Spleen (tissue), 11 donors: ENCODE results near the gene SIPA1L3. TPM values are rescaled to one million over a fixed set of nuclear protein-coding genes. Genes with fewer than 3 reads are reported as not detected.

ENCODE experiments used
- DNase-seq: peaks from one replicate; pipeline ENCODE4 v3.0.0-alpha.2; 2020
- H3K27ac ChIP-seq, 8 donors: fragments of 200-600 bp; sonication (generic) in 7 of 8; 1 replicate in 4 of 8; 2 replicates in 4 of 8; pipeline versions ENCODE4 v1.5.0 to v1.8.0; 2016 to 2021; ENCODE audit warnings: inconsistent platforms in 4 of 8, mild to moderate bottlenecking in 4 of 8, moderate library complexity in 1 of 8
- H3K27me3 ChIP-seq, 7 donors: fragments of 200-600 bp; sonication (generic) in 6 of 7; replicated peaks in 1 of 7; 1 replicate in 4 of 7; 2 replicates in 3 of 7; pipeline versions ENCODE4 v1.5.0 to v1.8.0; 2016 to 2021; ENCODE audit warnings: inconsistent platforms in 3 of 7, mild to moderate bottlenecking in 1 of 7
- H3K36me3 ChIP-seq, 6 donors: fragments of 200-600 bp; sonication (generic) in 5 of 6; 1 replicate in 4 of 6; 2 replicates in 2 of 6; pipeline versions ENCODE4 v1.5.0 to v1.8.0; 2016 to 2021; ENCODE audit warnings: inconsistent platforms in 2 of 6
- H3K4me1 ChIP-seq, 6 donors: fragments of 200-600 bp; sonication (generic) in 5 of 6; 1 replicate in 3 of 6; 2 replicates in 3 of 6; pipeline versions ENCODE4 v1.5.0 to v1.8.0; 2016 to 2021; ENCODE audit warnings: inconsistent platforms in 3 of 6
- H3K4me3 ChIP-seq, 8 donors: fragments of 200-600 bp; sonication (generic) in 7 of 8; 1 replicate in 4 of 8; 2 replicates in 4 of 8; pipeline versions ENCODE4 v1.5.0 to v1.8.0; 2016 to 2021; ENCODE audit warnings: inconsistent platforms in 4 of 8, mild to moderate bottlenecking in 4 of 8, moderate library complexity in 2 of 8
- H3K9me3 ChIP-seq, 8 donors: fragments of 200-600 bp; sonication (generic) in 7 of 8; 1 replicate in 4 of 8; 2 replicates in 4 of 8; pipeline versions ENCODE4 v1.5.0 to v1.8.0; 2016 to 2021; ENCODE audit warnings: inconsistent platforms in 4 of 8
- POLR2A ChIP-seq, 3 donors: fragments of 450-650 bp; IDR thresholded peaks; one replicate each; pipeline ENCODE4 v1.5.1; 2017; ENCODE audit warnings: antibody characterized with exemption in 3 of 3, mild to moderate bottlenecking in 1 of 3
- POLR2AphosphoS5 ChIP-seq, 3 donors: sonication (generic); formaldehyde crosslinking; IDR thresholded peaks; one replicate each; pipeline ENCODE4 v1.5.1; 2017; ENCODE audit warnings: antibody characterized with exemption in 3 of 3
- WGBS, 5 donors: extraction: QIAGEN DNeasy Blood & Tissue Kit in 3 of 5; methylation state at CpG; one replicate each; pipeline versions ENCODE4 v1.1.5 to v1.1.7; 2013 to 2018; 5-methylcytosine and 5-hydroxymethylcytosine counted together
- intact Hi-C: fragments of 100-400 bp; cut with DNase I; formaldehyde crosslinking; loops from one replicate; pipeline ENCODE4 v1.15.0; 2023; ENCODE audit warnings: low total_unique reads
- polyA plus RNA-seq, 3 donors: library from polyadenylated mRNA; stranded (reverse); fragments of 200-250 nt; gene quantifications; one replicate each; pipeline ENCODE4 v1.2.1, GENCODE V29; 2013
- total RNA-seq, 7 donors: library from RNA; depleted of rRNA in 3 of 7; stranded (reverse); fragments of >200 nt in 3 of 7; fragmentation: NEBNext Ultra II Directional in 4 of 7; extraction: Animal tissue kit (Norgen Biotek cat#: 25700) in 4 of 7; gene quantifications; one replicate each; pipeline versions ENCODE4 v1.1.0 to v1.2.1, GENCODE V29; 2016 to 2021
- TF ChIP-seq, protein P1 (sequence below), 11 experiments: fragments of 200-600 bp in 7 of 11; fragments of 450-650 bp in 4 of 11; sonication (generic) in 4 of 11; IDR thresholded peaks in 8 of 11; conservative IDR thresholded peaks in 3 of 11; 1 replicate in 7 of 11; 2 replicates in 4 of 11; pipeline versions ENCODE4 v1.4.0 to v1.8.0; 2016 to 2021; ENCODE audit warnings: antibody characterized with exemption in 11 of 11, inconsistent platforms in 4 of 11, mild to moderate bottlenecking in 1 of 11
- donor health status: healthy with polysubstance abuse.
- donor health status: DM: no; HTN: no; CAD: no; lungs with moderate emphysema.
- donor health status: DM: no; HTN: no; CAD: no.
- donor health status: Bipolar disorder and iron deficiency.
- donor health status: healthy.
- donor health status: DM: no; HTN: no; CAD: no.
- donor health status: DM: yes; HTN: yes; CAD: no.

The SIPA1L3 gene
- total and polyA plus RNA-seq, 10 donors: 5.4 to 62.6 (median 40.3) TPM

DNA sequence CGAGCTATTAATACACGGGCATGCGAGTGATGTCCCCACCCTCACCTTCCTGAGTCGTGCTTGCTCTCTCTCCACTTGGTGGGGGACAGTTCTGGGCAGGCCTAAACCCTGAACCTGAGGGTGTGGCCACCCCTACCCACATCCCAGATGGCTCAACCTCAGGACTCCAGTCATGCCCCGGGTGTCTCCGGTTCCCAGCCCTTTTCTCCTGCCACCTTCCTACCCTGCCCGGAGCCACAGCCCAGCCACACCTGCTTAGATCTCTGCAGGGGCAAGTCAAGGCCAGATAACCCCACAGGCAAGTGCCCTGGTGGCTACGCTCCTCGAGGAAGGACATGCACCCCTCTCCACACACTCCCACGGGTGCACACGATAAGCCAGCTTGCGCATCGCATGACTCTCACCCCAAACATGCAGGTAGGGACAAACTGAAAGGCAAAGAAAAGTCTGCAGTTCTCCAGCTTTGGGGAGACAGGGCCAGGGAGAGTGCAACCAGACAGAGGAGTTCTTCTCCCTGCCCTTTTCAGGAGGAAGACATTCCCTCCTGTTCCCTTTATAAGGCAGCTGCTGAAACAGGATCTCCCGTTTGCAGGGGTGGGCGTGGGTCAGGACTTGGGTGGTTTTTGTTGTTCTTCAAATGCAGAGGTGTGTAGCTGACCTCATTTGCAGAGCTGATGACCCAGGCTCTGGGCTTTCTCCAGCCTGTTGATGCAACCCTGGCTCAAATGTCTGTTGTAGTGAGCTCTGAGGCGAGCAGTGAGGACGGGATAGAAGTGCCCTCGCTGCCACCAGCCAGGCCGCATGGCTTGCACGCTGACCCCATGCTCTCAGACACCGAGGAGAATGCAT lies 228.4 kb downstream of the SIPA1L3 start:
- Histone ChIP-seq H3K9me3 (no peaks in the 10 kb centered on the region), H3K4me1 (no peaks in the 10 kb centered on the region), H3K36me3 (peaks cover 0 to 69% (median 5%) of the 10 kb centered on the region in 6 donors), H3K27me3 (no peaks in the 10 kb centered on the region), H3K4me3 (no peak overlapping the region), H3K27ac (no peak overlapping the region)
- no peak for DNase-seq
- intact Hi-C loops: no loop called here
- TF ChIP-seq POLR2A (IDR thresholded peaks at IDR 0.05) (no peak), POLR2AphosphoS5 (IDR thresholded peaks at IDR 0.05) (no peak)
- TF ChIP-seq, protein P1, sequence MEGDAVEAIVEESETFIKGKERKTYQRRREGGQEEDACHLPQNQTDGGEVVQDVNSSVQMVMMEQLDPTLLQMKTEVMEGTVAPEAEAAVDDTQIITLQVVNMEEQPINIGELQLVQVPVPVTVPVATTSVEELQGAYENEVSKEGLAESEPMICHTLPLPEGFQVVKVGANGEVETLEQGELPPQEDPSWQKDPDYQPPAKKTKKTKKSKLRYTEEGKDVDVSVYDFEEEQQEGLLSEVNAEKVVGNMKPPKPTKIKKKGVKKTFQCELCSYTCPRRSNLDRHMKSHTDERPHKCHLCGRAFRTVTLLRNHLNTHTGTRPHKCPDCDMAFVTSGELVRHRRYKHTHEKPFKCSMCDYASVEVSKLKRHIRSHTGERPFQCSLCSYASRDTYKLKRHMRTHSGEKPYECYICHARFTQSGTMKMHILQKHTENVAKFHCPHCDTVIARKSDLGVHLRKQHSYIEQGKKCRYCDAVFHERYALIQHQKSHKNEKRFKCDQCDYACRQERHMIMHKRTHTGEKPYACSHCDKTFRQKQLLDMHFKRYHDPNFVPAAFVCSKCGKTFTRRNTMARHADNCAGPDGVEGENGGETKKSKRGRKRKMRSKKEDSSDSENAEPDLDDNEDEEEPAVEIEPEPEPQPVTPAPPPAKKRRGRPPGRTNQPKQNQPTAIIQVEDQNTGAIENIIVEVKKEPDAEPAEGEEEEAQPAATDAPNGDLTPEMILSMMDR (IDR thresholded peaks at IDR 0.05 in 8 of 11, conservative IDR thresholded peaks at IDR 0.05 in 3 of 11): no peak
- WGBS, 5 donors: 83 to 91% (median 86%) methylated on average over 16 to 21 of the region's 21 CpGs

DNA sequence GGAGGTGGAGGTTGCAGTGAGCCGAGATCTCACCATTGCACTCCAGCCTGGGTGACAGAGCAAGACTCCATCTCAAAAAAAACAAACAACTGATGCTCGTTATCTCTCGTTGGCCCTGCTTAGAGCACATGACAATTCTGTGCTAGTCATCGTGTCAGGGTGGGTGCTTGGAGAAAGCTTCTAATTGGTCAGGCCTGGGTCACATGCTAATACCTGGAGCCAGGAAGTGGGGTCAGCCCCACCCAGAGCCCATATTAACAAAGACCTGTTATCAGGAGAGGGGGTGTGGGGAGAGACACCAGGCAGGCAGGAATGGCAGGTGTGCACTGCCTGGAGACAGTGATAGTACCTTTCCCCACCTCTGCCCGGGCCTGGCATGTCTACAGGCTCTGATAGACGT lies 232.1 kb downstream of the SIPA1L3 start:
- 77 to 93% (median 80%) methylated on average over 6 of the region's 6 CpGs for WGBS, 5 donors
- TF ChIP-seq POLR2AphosphoS5 (IDR thresholded peaks at IDR 0.05): no peak
- TF ChIP-seq, protein P1 (IDR thresholded peaks at IDR 0.05 in 8 of 11, conservative IDR thresholded peaks at IDR 0.05 in 3 of 11): no peak
- TF ChIP-seq POLR2A (IDR thresholded peaks at IDR 0.05): no peak
- no peaks in the 10 kb centered on the region for H3K4me1 ChIP-seq
- peaks cover 0 to 67% (median 12%) of the 10 kb centered on the region in 6 donors for H3K36me3 ChIP-seq
- no peak overlapping the region for H3K27ac ChIP-seq
- intact Hi-C loops: no loop called here
- no peak overlapping the region for H3K4me3 ChIP-seq
- no peak for DNase-seq
- no peaks in the 10 kb centered on the region for H3K27me3 ChIP-seq
- H3K9me3 ChIP-seq: no peaks in the 10 kb centered on the region

DNA sequence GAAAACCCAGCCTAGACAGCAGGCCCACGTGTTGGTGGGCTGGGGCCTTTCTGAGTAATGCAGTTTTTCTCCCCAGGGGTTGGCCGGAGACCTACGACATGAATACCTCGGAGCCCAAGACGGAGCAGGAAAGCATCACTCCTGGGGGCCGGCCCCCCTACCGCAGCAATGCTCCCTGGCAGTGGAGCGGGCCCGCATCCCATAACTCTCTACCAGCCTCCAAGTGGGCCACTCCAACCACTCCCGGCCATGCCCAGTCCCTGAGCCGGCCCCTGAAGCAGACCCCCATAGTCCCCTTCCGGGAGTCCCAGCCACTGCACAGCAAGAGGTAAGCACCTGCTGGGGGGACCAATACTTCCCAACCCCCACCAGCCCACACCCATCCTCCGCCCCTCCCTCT lies 234.1 kb downstream of the SIPA1L3 start:
- Histone ChIP-seq H3K9me3 (no peaks in the 10 kb centered on the region), H3K27me3 (no peaks in the 10 kb centered on the region), H3K4me1 (no peaks in the 10 kb centered on the region), H3K36me3 (peaks cover 0 to 79% (median 19%) of the 10 kb centered on the region in 6 donors), H3K27ac (no peak overlapping the region), H3K4me3 (no peak overlapping the region)
- intact Hi-C loops: no loop called here
- no peak for DNase-seq
- TF ChIP-seq, protein P1 (IDR thresholded peaks at IDR 0.05 in 8 of 11, conservative IDR thresholded peaks at IDR 0.05 in 3 of 11): no peak
- no peak for TF ChIP-seq POLR2A (IDR thresholded peaks at IDR 0.05)
- TF ChIP-seq POLR2AphosphoS5 (IDR thresholded peaks at IDR 0.05): no peak
- WGBS, 5 donors: 95 to 98% (median 95%) methylated on average over 11 to 13 of the region's 13 CpGs

DNA sequence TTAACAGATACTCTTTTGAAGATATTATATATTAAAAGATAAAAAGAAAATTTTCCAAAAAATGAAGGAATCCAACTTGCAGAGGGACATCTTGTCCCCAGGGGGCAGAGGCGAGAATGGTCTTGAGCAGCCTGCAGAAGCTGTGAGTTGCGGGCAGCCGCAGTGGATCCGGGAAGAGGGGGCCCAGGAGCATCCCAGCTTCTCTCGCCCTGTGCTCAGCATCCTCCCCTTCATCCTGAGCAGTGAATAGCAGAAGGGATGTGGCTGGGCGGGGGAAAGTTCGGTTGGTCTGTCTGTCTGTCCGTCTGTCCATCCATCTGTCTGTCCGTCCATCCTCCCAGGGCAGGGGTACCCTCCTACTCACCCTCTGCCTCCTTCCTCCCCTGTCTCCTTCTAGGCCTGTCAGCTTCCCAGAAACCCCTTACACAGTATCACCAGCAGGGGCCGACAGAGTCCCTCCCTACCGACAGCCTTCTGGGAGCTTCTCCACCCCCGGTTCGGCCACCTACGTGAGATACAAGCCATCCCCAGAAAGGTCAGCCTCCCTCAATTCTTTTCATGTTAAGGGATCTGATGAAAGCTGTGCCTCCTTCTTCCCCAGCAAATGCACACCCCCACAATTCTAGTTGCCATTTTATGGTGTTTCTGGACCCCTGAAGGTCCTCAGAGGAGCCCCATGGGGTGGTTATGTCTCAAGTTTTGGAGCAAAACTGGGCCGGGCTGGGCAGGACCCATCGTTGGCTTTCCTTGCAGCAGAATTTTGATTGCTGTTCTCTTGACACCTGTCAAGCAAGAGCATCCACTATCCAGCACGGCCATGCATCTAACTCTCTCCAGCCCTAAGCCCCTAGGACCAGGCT lies 235.4 kb downstream of the SIPA1L3 start:
- Histone ChIP-seq H3K9me3 (no peaks in the 10 kb centered on the region), H3K4me1 (no peaks in the 10 kb centered on the region), H3K36me3 (peaks cover 0 to 91% (median 19%) of the 10 kb centered on the region in 6 donors), H3K27ac (no peak overlapping the region), H3K4me3 (no peak overlapping the region), H3K27me3 (no peaks in the 10 kb centered on the region)
- intact Hi-C loops: no loop called here
- DNase-seq: no peak
- no peak for TF ChIP-seq POLR2A (IDR thresholded peaks at IDR 0.05)
- TF ChIP-seq, protein P1 (IDR thresholded peaks at IDR 0.05 in 8 of 11, conservative IDR thresholded peaks at IDR 0.05 in 3 of 11): peak in 10 of 11 experiments; percentile 17 to 64 (median 52)
- WGBS, 5 donors: 67 to 76% (median 75%) methylated on average over 17 of the region's 17 CpGs
